GM08714 (cell line): ENCODE results near the gene TM4SF1.
"Not testable (repeated sequence)": the region's sequence is repeated elsewhere in the genome, so short reads cannot be mapped to it uniquely, and the experiment has no call there.

Experiments used
- H3K4me3 ChIP-seq: fragments of 200-500 bp; sonication (Bioruptor generic); 2 replicates; pipeline ENCODE4 v1.5.1; 2014; ENCODE audit warnings: mild to moderate bottlenecking, low read length, inconsistent platforms
- ZNF274 ChIP-seq: IDR thresholded peaks from 2 replicates; pipeline ENCODE4 v1.6.1; 2012; ENCODE audit warnings: mild to moderate bottlenecking, low read depth, low read length

TM4SF1 gene

DNA sequence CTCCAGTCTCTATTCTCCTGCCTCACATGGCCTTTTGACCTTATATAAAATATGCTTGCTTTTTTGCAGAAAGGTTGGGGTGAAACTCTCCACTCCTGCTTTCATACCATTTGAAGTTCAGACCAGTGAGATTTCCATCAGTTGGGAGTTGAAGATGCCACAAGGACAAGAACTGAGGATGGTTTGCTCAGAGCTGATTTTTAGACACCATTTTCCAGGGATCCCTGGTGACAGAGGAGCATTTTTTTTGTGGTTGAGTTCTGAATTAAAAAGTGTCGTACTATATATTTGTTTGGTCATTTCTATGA lies 8.8 kb upstream of the TM4SF1 start:
- no peak for TF ChIP-seq ZNF274
- no peak overlapping the region for H3K4me3 ChIP-seq

DNA sequence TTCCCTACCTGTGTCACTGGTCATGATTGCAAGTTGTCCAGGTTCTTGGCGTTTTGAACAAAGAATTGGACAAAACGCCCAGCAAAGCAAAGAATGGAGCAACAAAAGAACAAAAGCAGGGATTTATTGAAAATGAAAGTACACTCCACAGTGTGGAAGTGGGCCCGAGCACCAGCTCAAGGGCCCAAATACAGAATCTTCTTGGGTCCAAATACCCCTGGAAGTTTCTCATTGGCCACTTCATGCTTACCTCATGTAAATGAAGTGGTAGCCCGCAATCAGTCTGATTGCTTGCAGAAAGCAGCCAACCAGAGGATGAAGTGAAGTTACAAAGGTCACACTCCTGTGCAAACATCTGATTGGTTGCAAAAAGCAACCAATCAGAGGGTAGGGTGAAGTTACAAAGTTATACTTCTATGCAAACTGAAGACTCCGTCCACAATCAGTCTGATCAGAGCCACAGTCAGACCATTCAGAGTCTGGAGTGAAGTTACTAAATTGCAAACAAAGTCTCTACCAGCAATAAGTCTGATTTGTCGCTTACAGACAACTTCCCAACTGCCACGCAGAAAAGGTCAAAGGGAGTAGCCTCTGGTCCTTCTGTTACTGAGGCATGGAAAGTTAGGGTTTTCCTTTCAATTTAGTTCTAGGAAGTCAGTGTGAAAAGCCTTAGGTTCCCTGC lies 8.3 kb upstream of the TM4SF1 start:
- no peak for TF ChIP-seq ZNF274
- H3K4me3 ChIP-seq, result no peak overlapping the region

DNA sequence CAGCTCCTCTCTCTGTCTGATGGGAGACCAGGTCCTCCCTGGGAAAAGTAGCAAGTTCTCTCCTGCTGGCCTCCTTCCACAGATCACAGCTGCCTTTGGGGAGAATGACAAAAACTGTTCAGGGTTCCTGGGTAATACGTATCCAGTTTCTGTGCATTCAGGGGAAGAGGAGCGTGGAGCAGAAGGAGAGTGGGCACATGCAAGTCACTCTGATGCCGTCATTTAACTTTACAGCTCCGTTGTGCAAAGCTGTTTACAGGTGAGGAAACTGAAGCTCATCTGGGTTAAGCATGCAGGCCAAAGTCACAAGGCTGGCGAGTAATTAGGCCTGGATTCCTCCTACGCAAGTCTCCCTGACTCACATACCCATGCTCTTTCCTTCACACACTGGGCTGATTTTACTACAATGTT lies 7.5 kb upstream of the TM4SF1 start:
- no peak for TF ChIP-seq ZNF274
- no peak overlapping the region for H3K4me3 ChIP-seq

DNA sequence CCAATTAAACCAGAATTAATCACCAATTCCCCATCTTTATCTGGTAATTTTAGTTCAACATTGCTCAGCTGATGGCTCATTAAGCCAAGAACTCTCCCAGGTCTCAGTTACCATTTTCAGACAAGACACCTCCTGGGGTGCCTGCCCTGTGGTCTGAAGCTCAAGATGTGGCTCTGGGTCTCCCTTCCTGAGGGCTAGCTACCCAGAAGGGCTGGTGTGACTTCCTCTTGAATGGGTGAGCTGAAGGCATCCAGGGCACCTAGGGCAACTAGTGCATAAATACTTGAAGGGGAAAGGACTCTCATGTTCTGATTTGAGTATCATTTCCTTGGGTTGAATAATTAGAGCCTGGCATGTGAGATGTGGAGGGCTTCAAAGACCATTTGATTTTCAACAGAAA lies 6.7 kb upstream of the TM4SF1 start:
- no peak for TF ChIP-seq ZNF274
- H3K4me3 ChIP-seq, result no peak overlapping the region

DNA sequence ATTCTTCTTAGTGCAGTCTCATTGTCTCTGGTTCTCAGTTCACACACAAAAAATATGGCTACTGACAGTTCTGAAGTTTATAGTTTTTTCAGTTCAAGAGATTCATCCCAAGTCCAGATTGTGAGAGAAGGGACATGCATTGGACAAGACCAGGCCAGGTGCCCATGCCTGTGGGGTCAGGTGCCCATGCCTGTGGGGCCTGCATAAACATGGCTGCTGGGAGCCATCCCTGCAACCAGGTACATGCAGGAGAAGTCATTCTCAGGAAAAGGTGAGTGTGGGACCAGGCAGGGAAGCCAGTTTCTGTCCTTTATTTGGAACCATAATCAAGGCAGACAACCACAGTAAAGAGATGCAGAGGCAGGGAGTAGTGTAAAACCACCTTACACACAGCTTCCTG lies 6.3 kb upstream of the TM4SF1 start:
- TF ChIP-seq ZNF274, result no peak
- no peak overlapping the region for H3K4me3 ChIP-seq

DNA sequence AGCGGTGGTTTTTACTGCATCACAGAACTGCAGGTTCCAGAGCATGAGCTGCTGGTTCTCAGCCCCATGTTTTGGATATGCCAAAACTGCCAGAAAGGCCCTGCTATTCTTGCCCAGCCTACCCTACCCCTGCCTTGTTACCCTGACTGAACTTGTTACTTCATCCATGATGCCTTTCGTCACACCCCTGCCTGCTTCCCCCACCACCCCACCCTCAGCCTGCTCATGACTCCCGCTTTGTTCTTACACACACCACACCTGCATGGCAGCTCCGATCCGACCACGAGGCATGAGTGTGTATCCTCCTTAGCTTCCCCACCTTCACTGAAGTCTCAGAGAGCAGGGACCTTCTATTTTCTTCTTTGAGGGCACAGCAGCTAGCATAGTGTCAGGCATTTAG lies 5.1 kb upstream of the TM4SF1 start:
- TF ChIP-seq ZNF274, result no peak
- no peak overlapping the region for H3K4me3 ChIP-seq

DNA sequence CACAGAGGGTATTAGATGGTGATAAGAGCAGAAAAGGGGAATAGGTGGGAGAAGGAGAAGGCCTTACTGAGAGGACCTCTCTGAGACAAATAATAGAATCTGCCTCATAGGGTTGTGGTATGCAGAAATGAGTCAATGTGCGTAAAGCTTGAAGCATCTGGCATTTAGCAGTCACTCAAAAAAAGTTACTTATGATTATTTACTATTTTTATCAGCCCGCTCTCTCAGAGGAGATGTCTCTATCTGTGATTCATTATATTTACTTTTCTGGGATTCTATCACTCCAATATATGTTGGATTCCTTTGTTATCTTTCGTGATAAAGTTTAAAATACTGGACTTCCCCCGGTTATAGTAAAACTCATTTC lies 4.6 kb upstream of the TM4SF1 start:
- TF ChIP-seq ZNF274, result no peak
- no peak overlapping the region for H3K4me3 ChIP-seq

DNA sequence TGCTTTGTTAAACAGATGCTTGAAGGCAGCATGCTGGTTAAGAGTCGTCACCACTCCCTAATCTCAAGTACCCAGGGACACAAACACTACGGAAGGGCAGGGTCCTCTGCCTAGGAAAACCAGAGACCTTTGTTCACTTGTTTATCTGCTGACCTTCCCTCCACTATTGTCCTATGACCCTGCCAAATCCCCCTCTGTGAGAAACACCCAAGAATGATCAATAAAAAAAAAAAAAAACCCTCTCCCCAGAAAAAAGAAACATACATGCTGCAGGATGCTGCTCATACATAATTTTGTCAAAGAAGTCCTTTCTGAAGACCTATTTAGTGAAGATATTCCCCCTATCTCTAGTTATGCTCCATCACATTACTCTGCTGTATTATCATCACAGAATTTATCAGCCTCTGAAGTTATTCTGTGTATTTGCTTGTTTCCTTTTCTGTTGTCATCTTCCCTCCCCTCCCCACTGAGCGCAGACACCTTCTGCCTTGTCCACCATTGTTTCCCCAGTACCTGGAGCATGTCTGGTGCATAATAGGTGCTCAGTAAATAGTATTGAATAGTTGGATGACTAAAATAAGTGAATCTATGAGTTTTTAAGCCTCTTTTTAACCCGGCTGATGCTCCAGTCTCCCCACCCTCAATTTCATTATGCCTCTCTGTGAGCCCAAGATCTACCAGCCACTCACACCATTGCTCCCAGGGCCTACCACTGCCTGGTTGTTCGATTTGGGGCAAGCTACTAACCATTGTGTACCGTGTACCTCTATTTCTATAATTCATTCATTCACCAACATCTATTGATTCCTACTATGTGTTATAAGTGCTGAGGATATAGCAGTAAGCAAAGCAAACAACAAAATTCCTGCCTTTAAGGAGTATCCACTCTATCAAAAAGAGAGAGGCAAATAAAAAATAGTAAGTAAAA lies 4.0 kb upstream of the TM4SF1 start:
- no peak for TF ChIP-seq ZNF274
- H3K4me3 ChIP-seq, result no peak overlapping the region

DNA sequence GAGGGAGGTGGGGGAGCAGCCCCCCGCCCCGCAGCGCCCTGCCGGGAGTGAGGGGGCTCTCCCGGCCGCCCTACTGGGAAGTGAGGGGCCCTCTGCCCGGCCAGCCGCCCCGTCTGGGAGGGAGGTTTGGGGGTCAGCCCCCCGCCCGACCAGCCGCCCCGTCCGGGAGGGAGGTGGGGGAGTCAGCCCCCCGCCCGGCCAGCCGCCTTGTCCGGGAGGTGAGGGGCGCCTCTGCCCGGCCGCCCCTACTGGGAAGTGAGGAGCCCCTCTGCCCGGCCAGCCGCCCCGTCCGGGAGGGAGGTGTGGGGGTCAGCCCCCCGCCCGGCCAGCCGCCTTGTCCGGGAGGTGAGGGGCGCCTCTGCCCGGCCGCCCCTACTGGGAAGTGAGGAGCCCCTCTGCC lies 2.8 kb upstream of the TM4SF1 start:
- H3K4me3 ChIP-seq, result not testable (repeated sequence)

DNA sequence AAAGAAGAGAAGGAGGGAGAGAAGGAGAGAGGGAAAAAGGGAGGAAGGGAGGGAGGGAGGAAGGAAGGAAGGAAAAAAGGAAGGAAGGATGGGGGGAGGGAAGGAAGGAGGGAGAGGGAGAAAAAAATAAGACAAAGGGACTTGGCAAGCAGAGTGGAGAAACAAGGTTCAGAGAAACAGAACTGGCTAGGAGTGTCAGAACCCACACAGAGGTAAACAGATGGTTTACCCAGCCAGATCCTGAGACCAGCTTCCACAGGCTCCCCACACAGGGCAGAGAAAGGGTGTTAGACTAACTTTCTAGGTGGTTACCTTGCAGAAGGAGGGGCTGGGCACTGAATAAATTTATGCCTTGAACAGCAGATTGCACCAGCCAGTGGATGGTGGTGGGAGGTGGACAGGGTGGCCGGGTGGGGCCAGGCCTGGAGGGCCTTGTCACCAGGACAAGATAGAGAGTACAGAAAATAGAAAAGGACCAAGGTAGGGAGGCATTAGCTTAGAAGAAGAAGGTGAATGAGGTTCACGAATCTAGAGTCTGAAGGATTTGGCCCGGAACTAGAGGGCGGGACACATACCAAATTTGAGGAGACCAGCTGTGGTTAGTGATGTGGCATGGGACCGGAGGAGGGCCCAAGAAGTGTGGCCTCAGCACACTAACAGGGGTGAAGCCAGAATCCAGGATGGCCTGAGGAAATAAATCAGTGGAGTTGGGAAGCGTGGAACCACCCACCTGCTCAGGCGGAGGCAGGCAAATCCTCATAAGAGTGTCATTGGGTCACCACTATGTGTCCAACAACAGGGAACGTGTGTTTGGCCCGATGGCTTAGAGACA lies 1.2 kb upstream of the TM4SF1 start:
- TF ChIP-seq ZNF274, result no peak
- no peak overlapping the region for H3K4me3 ChIP-seq

DNA sequence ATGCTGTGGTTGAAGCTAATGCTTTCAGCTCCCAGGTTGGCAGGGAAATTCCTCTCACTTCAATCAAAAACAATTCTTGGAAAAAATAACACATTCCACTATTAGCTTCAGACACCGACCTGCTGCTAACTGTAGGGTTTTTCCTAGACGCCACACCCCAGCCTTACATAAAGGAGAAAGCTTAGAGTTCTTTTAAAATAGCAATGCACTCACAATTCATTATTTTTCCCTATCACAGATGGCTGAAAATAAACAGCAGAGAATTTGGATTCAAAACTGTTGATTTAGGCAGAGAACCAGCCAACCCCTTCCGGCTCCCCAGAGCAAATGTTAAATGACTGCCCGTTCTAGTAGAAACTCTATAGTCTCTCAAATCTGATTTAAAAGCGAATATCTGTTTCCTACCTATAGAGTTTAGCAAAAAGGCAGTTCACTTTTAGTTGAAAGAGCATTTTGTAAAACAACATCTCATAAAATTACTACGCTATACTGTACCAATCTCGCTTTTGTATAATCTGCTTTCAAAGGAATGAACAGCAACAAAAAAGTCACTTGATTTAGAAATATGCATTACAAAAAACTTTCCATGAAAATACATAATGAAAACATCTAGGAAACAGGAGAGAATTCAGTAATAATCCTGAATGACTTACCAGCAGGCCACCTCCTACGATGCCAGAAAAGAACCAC lies 586 bp downstream of the TM4SF1 start:
- no peak for TF ChIP-seq ZNF274
- no peak overlapping the region for H3K4me3 ChIP-seq

DNA sequence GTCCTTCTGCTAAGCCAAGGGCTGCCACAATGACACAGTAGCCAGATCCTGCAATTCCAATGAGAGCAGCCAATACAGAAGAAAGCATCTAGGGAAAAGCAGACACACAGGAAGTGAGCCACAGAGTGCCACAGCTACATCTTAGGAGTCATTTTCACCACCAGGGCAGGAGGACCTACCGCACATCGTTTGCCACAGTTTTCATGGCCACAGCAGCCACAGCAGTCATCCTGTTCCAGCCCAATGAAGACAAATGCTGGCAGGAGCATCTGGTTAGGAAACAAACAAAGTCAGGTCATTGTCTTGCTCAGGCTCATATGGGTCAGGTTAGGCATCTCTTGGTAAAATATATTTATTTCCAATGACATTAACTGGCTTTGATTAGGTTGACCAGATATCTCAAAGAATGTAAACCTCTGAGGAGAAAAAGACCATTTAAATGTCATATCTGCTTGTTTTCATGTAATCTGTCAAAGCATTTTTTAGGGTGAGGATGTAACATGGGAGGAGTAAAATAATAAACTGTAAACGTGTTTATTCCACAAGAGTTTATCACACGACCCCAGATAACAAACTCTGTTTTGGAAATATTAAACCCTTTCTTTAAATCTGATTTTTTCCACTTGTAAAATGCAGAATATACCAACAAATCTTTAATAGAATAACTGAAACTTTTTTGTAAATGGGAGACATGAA lies 1.8 kb downstream of the TM4SF1 start:
- no peak for TF ChIP-seq ZNF274
- H3K4me3 ChIP-seq, result no peak overlapping the region

DNA sequence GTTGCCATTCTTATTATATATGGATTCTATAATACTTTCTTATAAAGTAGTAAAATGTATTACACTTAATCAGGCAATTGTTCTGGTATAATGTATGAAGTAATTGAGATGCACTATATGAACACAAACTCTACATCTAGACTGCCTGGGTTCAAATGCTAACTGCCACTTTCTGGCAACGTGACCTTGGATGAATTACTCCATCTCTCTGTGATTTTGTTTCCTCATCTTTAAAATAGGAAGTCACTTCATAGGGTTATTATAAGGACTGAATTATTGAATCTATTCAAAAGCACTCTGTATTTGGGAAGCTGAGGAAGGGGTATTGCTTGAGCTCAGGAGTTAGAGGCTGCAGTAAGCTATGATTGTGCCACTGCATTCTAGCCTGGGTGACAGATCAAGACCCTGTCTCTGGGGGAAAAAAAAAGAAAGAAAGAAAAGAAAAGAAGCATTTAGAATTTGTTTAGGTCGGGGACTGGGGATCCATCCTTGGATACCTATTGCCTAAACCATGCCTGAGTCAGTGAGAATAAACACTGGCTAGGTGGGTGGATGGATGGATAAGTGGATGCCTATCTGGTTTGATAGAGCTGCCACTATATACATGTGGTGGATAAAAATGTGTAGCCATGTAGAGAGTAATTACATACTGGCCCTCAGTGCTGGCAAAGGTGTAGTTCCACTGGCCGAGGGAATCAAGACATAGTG lies 2.5 kb downstream of the TM4SF1 start:
- no peak overlapping the region for H3K4me3 ChIP-seq
- TF ChIP-seq ZNF274, result no peak
